ENCODE measurements around the gene OPN1MW3. TPM values are rescaled to one million over a fixed set of nuclear protein-coding genes. Genes with fewer than 3 reads are reported as not detected.
"Not testable (repeated sequence)": the region's sequence is repeated elsewhere in the genome, so short reads cannot be mapped to it uniquely, and the experiment has no call there.

OPN1MW3 gene
- total and polyA plus RNA-seq, 2 of the 4 experiments (the other 2 are of a cell fraction), result not detected

GRCh38 chrX:154263072-154263471, 5.7 kb downstream of the OPN1MW3 start:
- H3K23ac ChIP-seq (ENCODE audit: low read depth, low read length); H3K27me3 ChIP-seq (ENCODE audit: control insufficient read depth, insufficient read depth, low read length); H4K5ac ChIP-seq (ENCODE audit: low read depth, low read length); H2BK15ac ChIP-seq (ENCODE audit: low read depth, low read length); CTCF ChIA-PET; H2BK5ac ChIP-seq (ENCODE audit: low read depth, low read length, poor library complexity, severe bottlenecking); H4K20me1 ChIP-seq (ENCODE audit: insufficient read depth, low read length); DNase-seq; H3K27ac ChIP-seq (ENCODE audit: insufficient read depth, low read length); H3K9me1 ChIP-seq (ENCODE audit: insufficient read depth, low read length); H2AK9ac ChIP-seq (replicated peaks; ENCODE audit: low read depth, low read length, poor library complexity); H4K8ac ChIP-seq (ENCODE audit: low read depth in 2 of 2, low read length in 2 of 2); intact Hi-C loops (cut with micrococcal nuclease); H3K4me1 ChIP-seq (ENCODE audit: control insufficient read depth, insufficient read depth, low read length); H3K4ac ChIP-seq (ENCODE audit: low read depth, low read length); H2BK120ac ChIP-seq (ENCODE audit: low read depth, low read length); H2BK20ac ChIP-seq (ENCODE audit: low read depth, low read length); H3K79me1 ChIP-seq (ENCODE audit: low read depth in 1 of 2, low read length in 2 of 2); H2AK5ac ChIP-seq (ENCODE audit: low read depth, low read length); in situ Hi-C loops (cut with MboI; ENCODE audit: low sequenced_read_pairs); BruUV-seq (replicated peaks); H3K4me3 ChIP-seq (ENCODE audit: insufficient read depth, low read depth, low read length); H3K4me2 ChIP-seq (ENCODE audit: low read depth, low read length); H3K56ac ChIP-seq (ENCODE audit: extremely low read depth, insufficient read depth, low read length); dilution Hi-C loops (cut with HindIII; ENCODE audit: low sequenced_read_pairs, unreplicated experiment); H3K9ac ChIP-seq (ENCODE audit: low read depth, low read length); H3K36me3 ChIP-seq (ENCODE audit: control insufficient read depth, insufficient read depth, low read length); H3K9me3 ChIP-seq (ENCODE audit: control insufficient read depth, insufficient read depth, low read length); POLR2A ChIA-PET (ENCODE audit: unreplicated experiment); ATAC-seq (ENCODE audit: low read depth); H4K91ac ChIP-seq (ENCODE audit: insufficient read depth, low read depth, low read length); H3K14ac ChIP-seq (replicated peaks; ENCODE audit: low read depth, low read length); H3K18ac ChIP-seq (ENCODE audit: low read depth, low read length); H2AFZ ChIP-seq (replicated peaks; ENCODE audit: low read length, poor library complexity): not testable (repeated sequence)
- no CpG with 5 or more reads among the region's 6 CpGs for WGBS, 2 experiments (ENCODE audit: extremely low coverage in 2 of 2, insufficient read length in 1 of 2)

DNA sequence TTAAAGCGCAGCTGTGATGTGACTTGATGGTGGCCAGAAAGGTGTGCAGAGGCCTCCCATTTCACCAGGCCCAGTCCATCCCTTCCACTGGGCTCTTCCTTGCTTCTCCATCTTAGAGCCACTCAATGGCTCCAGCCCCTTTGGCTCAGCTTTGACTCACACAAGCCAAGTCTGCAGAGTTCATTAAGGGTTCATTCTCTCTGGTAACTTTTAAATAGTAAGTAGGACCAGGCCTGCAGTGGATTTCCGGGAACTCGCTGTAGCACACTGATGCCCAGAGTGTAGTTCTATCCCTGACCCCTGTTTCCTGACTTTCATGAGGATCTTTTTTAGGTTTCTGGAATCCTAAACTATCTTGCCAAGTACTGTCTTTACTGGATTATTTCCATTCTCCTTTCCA, 11.9 kb downstream of the OPN1MW3 start:
- H3K79me1 ChIP-seq (ENCODE audit: low read depth in 1 of 2, low read length in 2 of 2); H3K9me1 ChIP-seq (ENCODE audit: insufficient read depth, low read length); H3K56ac ChIP-seq (ENCODE audit: extremely low read depth, insufficient read depth, low read length); dilution Hi-C loops (cut with HindIII; ENCODE audit: low sequenced_read_pairs, unreplicated experiment); H4K20me1 ChIP-seq (ENCODE audit: insufficient read depth, low read length); H2BK120ac ChIP-seq (ENCODE audit: low read depth, low read length); H3K4me2 ChIP-seq (ENCODE audit: low read depth, low read length); H4K8ac ChIP-seq (ENCODE audit: low read depth in 2 of 2, low read length in 2 of 2); in situ Hi-C loops (cut with MboI; ENCODE audit: low sequenced_read_pairs); H3K4ac ChIP-seq (ENCODE audit: low read depth, low read length); BruUV-seq (replicated peaks); H2BK5ac ChIP-seq (ENCODE audit: low read depth, low read length, poor library complexity, severe bottlenecking); H3K9me3 ChIP-seq (ENCODE audit: control insufficient read depth, insufficient read depth, low read length); intact Hi-C loops (cut with micrococcal nuclease); CTCF ChIA-PET; ATAC-seq (ENCODE audit: low read depth); H3K14ac ChIP-seq (replicated peaks; ENCODE audit: low read depth, low read length); H3K4me1 ChIP-seq (ENCODE audit: control insufficient read depth, insufficient read depth, low read length); POLR2A ChIA-PET (ENCODE audit: unreplicated experiment); DNase-seq; H3K23ac ChIP-seq (ENCODE audit: low read depth, low read length); H2AFZ ChIP-seq (replicated peaks; ENCODE audit: low read length, poor library complexity); H3K27ac ChIP-seq (ENCODE audit: insufficient read depth, low read length); H3K27me3 ChIP-seq (ENCODE audit: control insufficient read depth, insufficient read depth, low read length); H2BK20ac ChIP-seq (ENCODE audit: low read depth, low read length); H3K9ac ChIP-seq (ENCODE audit: low read depth, low read length); H4K91ac ChIP-seq (ENCODE audit: insufficient read depth, low read depth, low read length); H2AK5ac ChIP-seq (ENCODE audit: low read depth, low read length); H3K36me3 ChIP-seq (ENCODE audit: control insufficient read depth, insufficient read depth, low read length); H2AK9ac ChIP-seq (replicated peaks; ENCODE audit: low read depth, low read length, poor library complexity); H4K5ac ChIP-seq (ENCODE audit: low read depth, low read length); H3K18ac ChIP-seq (ENCODE audit: low read depth, low read length); H3K4me3 ChIP-seq (ENCODE audit: insufficient read depth, low read depth, low read length); H2BK15ac ChIP-seq (ENCODE audit: low read depth, low read length): not testable (repeated sequence)
- no CpG with 5 or more reads among the region's 3 CpGs for WGBS, 2 experiments (ENCODE audit: extremely low coverage in 2 of 2, insufficient read length in 1 of 2)

All from IMR-90 (cell line).